Stomach (tissue), 4 donors: ENCODE data around the gene SLC7A5.

Experiments
- EP300 ChIP-seq: sonication (generic); formaldehyde crosslinking; IDR thresholded peaks from one replicate; pipeline ENCODE4 v1.6.1; 2017; ENCODE audit warnings: antibody characterized with exemption
- POLR2A ChIP-seq, 4 donors: fragments of 450-650 bp; IDR thresholded peaks; one replicate each; pipeline ENCODE4 v1.6.1; 2016; ENCODE audit warnings: antibody characterized with exemption in 4 of 4, control low read depth in 2 of 4, mild to moderate bottlenecking in 1 of 4, moderate library complexity in 1 of 4
- POLR2AphosphoS5 ChIP-seq, 3 donors: sonication (generic); formaldehyde crosslinking; IDR thresholded peaks; one replicate each; pipeline ENCODE4 v1.6.1; 2016; ENCODE audit warnings: antibody characterized with exemption in 3 of 3
- TF ChIP-seq, protein P1 (sequence below), 7 experiments: fragments of 450-650 bp in 4 of 7; fragments of 200-600 bp in 3 of 7; sonication (generic) in 3 of 7; IDR thresholded peaks; one replicate each; pipeline ENCODE4 v1.5.1; 2016 to 2019; ENCODE audit warnings: antibody characterized with exemption in 7 of 7, control low read depth in 2 of 7, mild to moderate bottlenecking in 1 of 7

DNA sequence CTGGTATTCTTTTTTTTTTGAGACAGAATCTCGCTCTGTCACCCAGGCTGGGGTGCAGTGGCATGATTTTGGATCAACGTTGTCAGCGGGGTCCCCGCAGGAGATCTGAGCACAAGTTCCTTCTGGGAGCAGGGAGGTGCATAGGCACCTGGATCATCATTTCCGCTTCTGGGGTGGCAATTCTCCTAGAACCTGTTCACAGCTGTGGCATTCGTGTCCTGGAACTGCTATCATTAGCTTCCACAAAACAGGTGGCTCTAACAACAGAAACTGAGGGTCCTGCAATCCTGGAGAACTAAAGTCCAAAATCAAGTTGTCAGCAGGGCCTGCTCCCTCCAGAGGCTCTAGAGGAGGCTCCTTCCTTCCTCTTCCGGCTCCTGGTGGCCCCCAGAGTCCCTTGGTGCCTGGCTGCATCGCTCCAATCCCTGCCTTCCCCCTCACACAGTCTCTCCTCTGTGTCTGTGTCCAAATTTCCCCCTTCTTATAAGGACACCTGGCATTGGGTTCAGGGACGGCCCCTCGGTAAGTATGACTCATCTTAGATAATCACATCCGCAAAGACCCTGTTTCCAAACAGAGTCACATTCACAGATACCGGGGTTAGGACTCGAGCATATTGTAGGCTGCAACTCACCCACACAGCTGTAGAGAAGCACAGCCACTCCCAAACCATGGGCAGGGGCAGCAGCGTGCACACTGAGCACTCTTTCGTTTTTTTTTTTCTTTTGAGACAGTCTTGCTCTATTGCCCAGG lies 60.0 kb downstream of the SLC7A5 start:
- TF ChIP-seq, protein P1, sequence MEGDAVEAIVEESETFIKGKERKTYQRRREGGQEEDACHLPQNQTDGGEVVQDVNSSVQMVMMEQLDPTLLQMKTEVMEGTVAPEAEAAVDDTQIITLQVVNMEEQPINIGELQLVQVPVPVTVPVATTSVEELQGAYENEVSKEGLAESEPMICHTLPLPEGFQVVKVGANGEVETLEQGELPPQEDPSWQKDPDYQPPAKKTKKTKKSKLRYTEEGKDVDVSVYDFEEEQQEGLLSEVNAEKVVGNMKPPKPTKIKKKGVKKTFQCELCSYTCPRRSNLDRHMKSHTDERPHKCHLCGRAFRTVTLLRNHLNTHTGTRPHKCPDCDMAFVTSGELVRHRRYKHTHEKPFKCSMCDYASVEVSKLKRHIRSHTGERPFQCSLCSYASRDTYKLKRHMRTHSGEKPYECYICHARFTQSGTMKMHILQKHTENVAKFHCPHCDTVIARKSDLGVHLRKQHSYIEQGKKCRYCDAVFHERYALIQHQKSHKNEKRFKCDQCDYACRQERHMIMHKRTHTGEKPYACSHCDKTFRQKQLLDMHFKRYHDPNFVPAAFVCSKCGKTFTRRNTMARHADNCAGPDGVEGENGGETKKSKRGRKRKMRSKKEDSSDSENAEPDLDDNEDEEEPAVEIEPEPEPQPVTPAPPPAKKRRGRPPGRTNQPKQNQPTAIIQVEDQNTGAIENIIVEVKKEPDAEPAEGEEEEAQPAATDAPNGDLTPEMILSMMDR (IDR thresholded peaks at IDR 0.05) = no peak
- no peak for TF ChIP-seq POLR2AphosphoS5 (IDR thresholded peaks at IDR 0.05)
- no peak for TF ChIP-seq POLR2A (IDR thresholded peaks at IDR 0.05)
- no peak for TF ChIP-seq EP300
